Right lobe of liver (tissue), 6 donors: ENCODE data around the gene PAK1. TPM values are rescaled to one million over a fixed set of nuclear protein-coding genes. Genes with fewer than 3 reads are reported as not detected.

ENCODE experiments used
- ATAC-seq, 4 donors: fragments of 200-7000 bp; cut with Tn5 transposase; one replicate each; pipeline ENCODE4 v1.9.1; 2020; ENCODE audit warnings: mild to moderate bottlenecking in 4 of 4, moderate library complexity in 4 of 4
- DNase-seq, 3 donors: peaks; one replicate each; pipeline ENCODE4 v3.0.0-alpha.2; 2020
- H3K27ac ChIP-seq, 3 donors: fragments of 200-600 bp; one replicate each; pipeline ENCODE4 v1.8.0; 2022
- H3K27me3 ChIP-seq, 2 donors: fragments of 200-600 bp; one replicate each; pipeline ENCODE4 v1.8.0; 2022
- H3K36me3 ChIP-seq, 4 donors: fragments of 200-600 bp; sonication (generic) in 1 of 4; one replicate each; pipeline versions ENCODE4 v1.5.1 to v1.8.0; 2017 to 2022; ENCODE audit warnings: control low read depth in 1 of 4
- H3K4me1 ChIP-seq, 4 donors: fragments of 200-600 bp; sonication (generic) in 1 of 4; one replicate each; pipeline versions ENCODE4 v1.5.1 to v1.8.0; 2017 to 2022; ENCODE audit warnings: control low read depth in 1 of 4
- H3K4me3 ChIP-seq, 3 donors: fragments of 200-600 bp; one replicate each; pipeline ENCODE4 v1.8.0; 2022
- H3K9me3 ChIP-seq, 4 donors: fragments of 200-600 bp; sonication (generic) in 1 of 4; one replicate each; pipeline versions ENCODE4 v1.5.1 to v1.8.0; 2017 to 2022; ENCODE audit warnings: control low read depth in 1 of 4
- CTCF ChIP-seq, 4 donors: fragments of 200-600 bp in 3 of 4; fragments of 450-650 bp in 1 of 4; IDR thresholded peaks; one replicate each; pipeline versions ENCODE4 v1.5.1 to v1.8.0; 2016 to 2022; ENCODE audit warnings: antibody characterized with exemption in 4 of 4, mild to moderate bottlenecking in 2 of 4
- POLR2A ChIP-seq: fragments of 450-650 bp; IDR thresholded peaks from one replicate; pipeline ENCODE4 v1.6.1; 2017; ENCODE audit warnings: antibody characterized with exemption, mild to moderate bottlenecking
- WGBS: methylation state at CpG from one replicate; pipeline ENCODE4 v1.1.6; 2018; ENCODE audit warnings: low coverage, low lambda C conversion rate; ENCODE audit not compliant: insufficient coverage; ENCODE audit errors: missing lambda C conversion rate; 5-methylcytosine and 5-hydroxymethylcytosine counted together
- intact Hi-C, 2 donors: fragments of 100-400 bp; cut with DNase I; formaldehyde crosslinking; loops; one replicate each; pipeline versions ENCODE4 v1.11.2 to v1.14.1; 2022
- long read RNA-seq: library from polyadenylated mRNA; unstranded; transcript quantifications from one replicate; pipeline ENCODE4 v2.0.0, GENCODE V29; 2019
- total RNA-seq, 6 experiments: library from RNA; depleted of rRNA in 2 of 6; stranded (reverse); fragments of >200 nt in 2 of 6; fragmentation: NEBNext Ultra II Directional in 3 of 6; extraction: Animal tissue kit (Norgen Biotek cat#: 25700) in 3 of 6; gene quantifications; one replicate each; pipeline versions ENCODE4 v1.1.0 to v1.2.4, GENCODE V29; 2016 to 2023
- donor health status: DM: no; HTN: yes; CAD: no.
- donor health status: DM: no; HTN: no; CAD: no.
- donor health status: DM: no; HTN: no; CAD: no.
- donor health status: DM: no; HTN: yes; CAD: no.
- donor health status: DM: no; HTN: yes; CAD: no.

Gene PAK1
- total RNA-seq = 10 to 100 TPM in 2 of 6 experiments, 1 to 10 TPM in 4; 7.3 to 14.5 (median 9.3) TPM
- long read RNA-seq = 0 reads

- TF ChIP-seq POLR2A = peak; percentile 20
- TF ChIP-seq CTCF (IDR thresholded peaks at IDR 0.05) = peak in 2 of 4 donors; percentile 26 to 28
- 1% methylated on average over 25 of the region's 72 CpGs for WGBS
- Histone ChIP-seq H3K27me3 (no peaks in the 10 kb centered on the region), H3K4me3 (peak within 1 kb of the TSS; percentile 68 to 69 (median 68)), H3K36me3 (no peaks in the 10 kb centered on the region), H3K4me1 (peaks cover 0 to 9% (median 4%) of the 10 kb centered on the region in 4 donors), H3K9me3 (no peaks in the 10 kb centered on the region), H3K27ac (peak within 1 kb of the TSS; percentile 58 to 77 (median 67))
- peak; percentile 80 to 91 (median 83) for ATAC-seq
- peak; percentile 92 to 96 (median 93) for DNase-seq
- intact Hi-C loops = no loop called here
Measured at GRCh38 chr11:77473801-77474683, at the start of gene PAK1. TSS of gene PAK1 (minus strand) at chr11:77474094. CDS start at chr11:77392520, 81,574 bp downstream.

- H3K4me3 ChIP-seq = no peak overlapping the region
- H3K4me1 ChIP-seq = no peaks in the 10 kb centered on the region
- ATAC-seq = no peak
- no peak for DNase-seq
- intact Hi-C loops = no loop called here
- H3K27me3 ChIP-seq = no peaks in the 10 kb centered on the region
- no peak overlapping the region for H3K27ac ChIP-seq
- no peaks in the 10 kb centered on the region for H3K36me3 ChIP-seq
- no peak for TF ChIP-seq POLR2A
- H3K9me3 ChIP-seq = no peaks in the 10 kb centered on the region
Measured at GRCh38 chr11:77522215-77522614, 48.3 kb upstream of the PAK1 start.

GRCh38 chr11:77519847-77520246, 46.0 kb upstream of the PAK1 start:
- Histone ChIP-seq H3K36me3 (no peaks in the 10 kb centered on the region), H3K4me3 (no peak overlapping the region), H3K9me3 (no peaks in the 10 kb centered on the region), H3K27me3 (no peaks in the 10 kb centered on the region), H3K27ac (no peak overlapping the region), H3K4me1 (no peaks in the 10 kb centered on the region)
- intact Hi-C loops = no loop called here
- DNase-seq (no peak), ATAC-seq (no peak)
- 18% methylated on average over 2 of the region's 3 CpGs for WGBS
- TF ChIP-seq POLR2A = no peak

- DNase-seq = no peak
- Histone ChIP-seq H3K4me1 (no peaks in the 10 kb centered on the region), H3K36me3 (no peaks in the 10 kb centered on the region), H3K4me3 (no peak overlapping the region), H3K27me3 (no peaks in the 10 kb centered on the region), H3K27ac (no peak overlapping the region), H3K9me3 (no peaks in the 10 kb centered on the region)
- intact Hi-C loops = no loop called here
- no peak for ATAC-seq
- WGBS = 60% methylated on average over 2 of the region's 2 CpGs
- TF ChIP-seq CTCF (IDR thresholded peaks at IDR 0.05) (no peak), POLR2A (no peak)
Measured at GRCh38 chr11:77518471-77518870, 44.6 kb upstream of the PAK1 start.

GRCh38 chr11:77517753-77518152, 43.9 kb upstream of the PAK1 start:
- TF ChIP-seq POLR2A = no peak
- TF ChIP-seq CTCF (IDR thresholded peaks at IDR 0.05) = no peak
- WGBS = 100% methylated on average over 2 of the region's 3 CpGs
- Histone ChIP-seq H3K36me3 (no peaks in the 10 kb centered on the region), H3K27ac (no peak overlapping the region), H3K27me3 (no peaks in the 10 kb centered on the region), H3K4me1 (no peaks in the 10 kb centered on the region), H3K4me3 (no peak overlapping the region), H3K9me3 (no peaks in the 10 kb centered on the region)
- no peak for DNase-seq
- ATAC-seq = no peak
- intact Hi-C loops = no loop called here
